Common myeloid progenitor, CD34-positive (primary cell): ENCODE data around the gene PRKCZ.

Experiments used
- CTCF ChIA-PET: fragments of 350-600 bp; sonication (Branson Sonifier 250); formaldehyde crosslinking; loops from one replicate; lab custom pipeline; 2021; ENCODE audit warnings: antibody characterized with exemption; lab: Charles Lee
- POLR2A ChIA-PET: fragments of 350-600 bp; sonication (Branson Sonifier 250); formaldehyde crosslinking; loops from one replicate; lab custom pipeline; 2021; ENCODE audit warnings: antibody characterized with exemption; lab: Charles Lee
- DNase-seq, 3 donors: peaks; one replicate each; pipeline versions ENCODE4 v3.0.0 to v3.0.0-alpha.2; 2013
- H3K27ac ChIP-seq, 2 experiments: 1 replicate in 1 of 2; 2 replicates in 1 of 2; pipeline ENCODE4 v1.7.0; 2013; ENCODE audit warnings: inconsistent platforms in 2 of 2, low read length in 2 of 2, mild to moderate bottlenecking in 2 of 2, low read depth in 1 of 2, moderate library complexity in 1 of 2; ENCODE audit not compliant: severe bottlenecking in 2 of 2, insufficient read depth in 1 of 2, poor library complexity in 1 of 2
- H3K27me3 ChIP-seq, 5 experiments: replicated peaks in 2 of 5; 1 replicate in 3 of 5; 2 replicates in 2 of 5; pipeline versions ENCODE4 v1.6.1 to v1.7.0; 2013; ENCODE audit warnings: low read length in 4 of 5, mild to moderate bottlenecking in 2 of 5, moderate library complexity in 2 of 5, inconsistent platforms in 1 of 5; ENCODE audit not compliant: insufficient read depth in 5 of 5, control insufficient read depth in 4 of 5
- H3K36me3 ChIP-seq, 4 experiments: 1 replicate in 2 of 4; 2 replicates in 2 of 4; pipeline versions ENCODE4 v1.6.1 to v1.7.0; 2013; ENCODE audit warnings: low read length in 3 of 4, control low read depth in 1 of 4, mild to moderate bottlenecking in 1 of 4; ENCODE audit not compliant: control insufficient read depth in 4 of 4, insufficient read depth in 4 of 4
- H3K4me1 ChIP-seq, 4 experiments: 1 replicate in 3 of 4; 2 replicates in 1 of 4; pipeline versions ENCODE4 v1.6.1 to v1.7.1; 2013; ENCODE audit warnings: low read length in 3 of 4, mild to moderate bottlenecking in 3 of 4, control low read depth in 1 of 4, inconsistent platforms in 1 of 4, moderate library complexity in 1 of 4; ENCODE audit not compliant: control insufficient read depth in 4 of 4, insufficient read depth in 4 of 4; ENCODE audit errors: control extremely low read depth in 1 of 4
- H3K4me3 ChIP-seq, 7 experiments: 1 replicate in 4 of 7; 2 replicates in 3 of 7; pipeline versions ENCODE4 v1.5.1 to v1.7.0; 2013; ENCODE audit warnings: mild to moderate bottlenecking in 7 of 7, low read length in 6 of 7, moderate library complexity in 6 of 7, inconsistent platforms in 2 of 7, low read depth in 2 of 7, control low read depth in 1 of 7; ENCODE audit not compliant: insufficient read depth in 4 of 7, control insufficient read depth in 1 of 7; ENCODE audit errors: extremely low read depth in 1 of 7
- H3K9me3 ChIP-seq, 5 experiments: 1 replicate in 4 of 5; 2 replicates in 1 of 5; pipeline versions ENCODE4 v1.6.1 to v1.7.1; 2013; ENCODE audit warnings: low read length in 4 of 5, mild to moderate bottlenecking in 2 of 5, inconsistent platforms in 1 of 5, low read depth in 1 of 5, moderate library complexity in 1 of 5; ENCODE audit not compliant: control insufficient read depth in 4 of 5, insufficient read depth in 2 of 5; ENCODE audit errors: control extremely low read depth in 1 of 5
- WGBS: methylation state at CpG from one replicate; pipeline ENCODE4 v1.1.5; 2013; ENCODE audit not compliant: insufficient coverage; 5-methylcytosine and 5-hydroxymethylcytosine counted together

The PRKCZ gene

GRCh38 chr1:2200308-2200943 is 150.2 kb downstream of the PRKCZ start:
- peaks cover 0 to 43% (median 36%) of the 10 kb centered on the region in 4 experiments for H3K4me1 ChIP-seq
- 95% methylated on average over 15 of the region's 21 CpGs for WGBS
- H3K27me3 ChIP-seq: no peaks in the 10 kb centered on the region
- H3K4me3 ChIP-seq: no peak overlapping the region
- no peak overlapping the region for H3K27ac ChIP-seq
- ChIA-PET CTCF (interaction anchor here (0.6 to 6.8 kb wide), 7 partner anchors 8 to 193 kb away, joined by 3 to 98 read pairs (median 4); no protein-coding TSS in a partner anchor), POLR2A (interaction anchor here (1.8 to 3.2 kb wide), 2 partner anchors 29 to 191 kb away, joined by 11 to 26 read pairs; partner anchors contain the start of genes MORN1, RER1 and SKI)
- no peak for DNase-seq
- no peaks in the 10 kb centered on the region for H3K9me3 ChIP-seq
- H3K36me3 ChIP-seq: no peaks in the 10 kb centered on the region

DNA sequence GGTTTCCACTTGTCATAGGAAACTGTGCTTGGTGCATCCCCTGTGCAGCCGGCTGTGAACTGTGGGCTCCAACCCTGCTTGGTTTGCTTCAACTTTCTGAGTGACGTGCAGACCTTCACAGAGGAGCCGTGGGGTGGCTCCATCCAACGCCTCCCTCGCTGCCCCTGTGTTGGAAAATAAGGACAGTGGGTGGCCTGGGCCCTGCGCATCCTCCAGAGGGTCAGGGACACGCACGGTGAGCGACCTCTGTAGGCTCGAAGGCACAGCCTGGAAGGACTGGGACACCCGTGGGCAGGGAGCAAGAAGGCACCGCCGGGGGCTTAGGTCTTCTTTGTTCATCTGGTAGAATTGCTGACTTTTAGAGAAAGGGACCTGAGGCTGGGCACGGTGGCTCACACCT is 150.9 kb downstream of the PRKCZ start:
- Histone ChIP-seq H3K4me1 (peaks cover 0 to 43% (median 36%) of the 10 kb centered on the region in 4 experiments), H3K9me3 (no peaks in the 10 kb centered on the region), H3K27ac (no peak overlapping the region), H3K36me3 (no peaks in the 10 kb centered on the region), H3K27me3 (no peaks in the 10 kb centered on the region), H3K4me3 (no peak overlapping the region)
- ChIA-PET CTCF (interaction anchor here (1.1 to 6.8 kb wide), 2 partner anchors 33 to 181 kb away, joined by 3 to 98 read pairs; no protein-coding TSS in a partner anchor), POLR2A (interaction anchor here (3.2 kb wide), 1 partner anchor 28 kb away, joined by 26 read pairs; the partner anchor contains the start of gene SKI)
- WGBS: over 99% methylated on average over 14 of the region's 14 CpGs
- no peak for DNase-seq

GRCh38 chr1:2202008-2202575 is 151.9 kb downstream of the PRKCZ start:
- ChIA-PET POLR2A (no interaction called here), CTCF (interaction anchor here (1.0 to 4.2 kb wide), 3 partner anchors 22 to 50 kb away, joined by 3 to 21 read pairs (median 3); no protein-coding TSS in a partner anchor)
- Histone ChIP-seq H3K36me3 (no peaks in the 10 kb centered on the region), H3K4me3 (no peak overlapping the region), H3K27me3 (no peaks in the 10 kb centered on the region), H3K4me1 (peaks cover 0 to 42% (median 37%) of the 10 kb centered on the region in 4 experiments), H3K9me3 (no peaks in the 10 kb centered on the region), H3K27ac (no peak overlapping the region)
- WGBS: 93% methylated on average over 5 of the region's 9 CpGs
- no peak for DNase-seq

DNA sequence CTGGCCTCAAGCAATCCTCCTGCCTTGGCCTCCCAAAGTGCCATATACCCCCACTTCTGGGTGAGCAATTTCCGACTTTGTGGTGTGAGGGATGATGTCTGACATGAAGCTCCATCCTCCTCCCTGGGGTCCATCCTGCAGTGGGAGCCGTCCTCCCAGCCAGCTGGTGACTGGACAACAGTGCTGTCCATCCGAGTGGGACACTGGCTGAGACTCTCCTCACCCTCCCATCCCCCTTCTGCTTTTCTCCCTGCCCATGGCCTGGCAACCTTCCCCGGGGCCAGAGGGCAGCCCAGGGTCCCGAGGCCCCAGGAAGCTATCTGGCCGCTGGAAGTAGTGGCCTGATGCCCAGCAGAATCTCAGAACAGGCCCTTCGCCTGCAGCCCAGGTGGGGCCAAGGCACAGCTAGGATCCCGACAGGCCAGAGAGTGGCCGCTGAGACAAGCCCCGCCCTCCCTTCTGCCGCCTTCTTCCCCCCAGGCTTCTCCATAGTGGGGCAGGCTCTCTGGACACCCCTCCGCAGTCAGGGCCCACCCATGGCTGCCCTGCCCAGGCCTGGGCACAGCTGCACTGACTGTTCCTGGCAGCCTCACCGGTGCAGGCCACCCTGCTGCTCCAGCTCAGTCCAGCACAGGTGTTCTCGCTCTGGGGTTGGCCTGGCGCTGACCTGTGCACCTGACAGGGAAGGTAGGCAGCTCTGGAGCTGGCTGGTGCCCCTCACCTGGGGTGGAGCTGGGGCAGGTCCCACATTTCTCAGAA is 152.8 kb downstream of the PRKCZ start:
- Histone ChIP-seq H3K27me3 (no peaks in the 10 kb centered on the region), H3K4me3 (no peak overlapping the region), H3K27ac (no peak overlapping the region), H3K9me3 (no peaks in the 10 kb centered on the region), H3K4me1 (peaks cover 0 to 42% (median 37%) of the 10 kb centered on the region in 4 experiments), H3K36me3 (no peaks in the 10 kb centered on the region)
- ChIA-PET POLR2A (interaction anchor here (0.8 kb wide), 2 partner anchors 179 to 188 kb away, joined by 3 read pairs; partner anchors contain the start of genes MORN1 and RER1), CTCF (interaction anchor here (1.0 to 4.2 kb wide), 6 partner anchors 8 to 49 kb away, joined by 3 to 21 read pairs (median 4); partner anchors contain the start of gene FAAP20)
- DNase-seq: no peak
- WGBS: 96% methylated on average over 12 of the region's 15 CpGs

- POLR2A ChIA-PET: interaction anchor here (2.4 kb wide), 1 partner anchor 24 kb away, joined by 9 read pairs; no protein-coding TSS in a partner anchor
- DNase-seq: no peak
- CTCF ChIA-PET: interaction anchor here (1.0 to 4.2 kb wide), 5 partner anchors 9 to 108 kb away, joined by 3 to 21 read pairs (median 4); partner anchors contain the start of gene FAAP20
Observed at GRCh38 chr1:2203671-2204414, 153.6 kb downstream of the PRKCZ start.

More at GRCh38 chr1:2203671-2204414, 153.6 kb downstream of the PRKCZ start:
- no peaks in the 10 kb centered on the region for H3K36me3 ChIP-seq
- no peaks in the 10 kb centered on the region for H3K9me3 ChIP-seq
- no peaks in the 10 kb centered on the region for H3K27me3 ChIP-seq
- peak overlapping the region in 5 of 7 experiments; percentile 42 to 74 (median 68) for H3K4me3 ChIP-seq
- WGBS: 84% methylated on average over 25 of the region's 25 CpGs
- no peak overlapping the region for H3K27ac ChIP-seq
- peaks cover 0 to 39% (median 31%) of the 10 kb centered on the region in 4 experiments for H3K4me1 ChIP-seq
